Testis (tissue), 3 donors: ENCODE measurements around the gene ZNF683. TPM values are rescaled to one million over a fixed set of nuclear protein-coding genes. Genes with fewer than 3 reads are reported as not detected.

Experiments
- DNase-seq: peaks from one replicate; pipeline ENCODE4 v3.0.0-alpha.2; 2019
- H3K27ac ChIP-seq, 2 donors: fragments of 200-600 bp; sonication (generic); one replicate each; pipeline ENCODE4 v1.5.1; 2019
- H3K27me3 ChIP-seq: fragments of 200-600 bp; sonication (generic); one replicate; pipeline ENCODE4 v1.5.1; 2019
- H3K36me3 ChIP-seq: fragments of 200-600 bp; sonication (generic); one replicate; pipeline ENCODE4 v1.5.1; 2017; ENCODE audit warnings: low read depth; ENCODE audit errors: missing control alignments
- H3K4me1 ChIP-seq: fragments of 200-600 bp; sonication (generic); one replicate; pipeline ENCODE4 v1.5.1; 2019
- H3K4me3 ChIP-seq, 2 donors: fragments of 200-600 bp; sonication (generic); one replicate each; pipeline ENCODE4 v1.5.1; 2017 to 2019
- H3K9me3 ChIP-seq: fragments of 200-600 bp; sonication (generic); one replicate; pipeline ENCODE4 v1.5.1; 2017
- POLR2A ChIP-seq: fragments of 450-650 bp; IDR thresholded peaks from one replicate; pipeline ENCODE4 v1.6.1; 2017; ENCODE audit warnings: antibody characterized with exemption, mild to moderate bottlenecking, moderate library complexity
- WGBS, 2 donors: methylation state at CpG; one replicate each; pipeline ENCODE4 v1.1.5; 2018; 5-methylcytosine and 5-hydroxymethylcytosine counted together
- intact Hi-C: fragments of 100-400 bp; cut with DNase I; formaldehyde crosslinking; loops from one replicate; pipeline ENCODE4 v1.15.1; 2023; ENCODE audit warnings: low total_unique reads
- polyA plus RNA-seq: library from polyadenylated mRNA; stranded (reverse); fragments of 350-450 nt; fragmentation: Illumina TruSeq; extraction: RNeasy Lipid Tissue Mini Kit (QIAGEN cat#74804); gene quantifications from one replicate; pipeline ENCODE4 v1.2.3, GENCODE V29; 2014; ENCODE audit warnings: low read depth, low replicate concordance; ENCODE audit not compliant: insufficient read depth
- total RNA-seq, 2 donors: library from RNA; depleted of rRNA; stranded (reverse); fragments of >200 nt; gene quantifications; one replicate each; pipeline ENCODE4 v1.2.3, GENCODE V29; 2016
- TF ChIP-seq, protein P1 (sequence below), 3 experiments: fragments of 450-650 bp in 2 of 3; fragments of 200-600 bp in 1 of 3; sonication (generic) in 1 of 3; IDR thresholded peaks; one replicate each; pipeline ENCODE4 v1.5.1; 2016 to 2019; ENCODE audit warnings: antibody characterized with exemption in 3 of 3, mild to moderate bottlenecking in 2 of 3, moderate library complexity in 1 of 3

The ZNF683 gene
- total and polyA plus RNA-seq, 3 donors from 2014 or later = 22.9 to 87.5 (median 63.9) TPM

- no peak for DNase-seq
- Histone ChIP-seq H3K4me1 (no peaks in the 10 kb centered on the region), H3K27ac (no peak overlapping the region), H3K4me3 (no peak overlapping the region), H3K36me3 (no peaks in the 10 kb centered on the region), H3K27me3 (no peaks in the 10 kb centered on the region), H3K9me3 (no peaks in the 10 kb centered on the region)
- 62 to 63% methylated on average over 7 of the region's 7 CpGs for WGBS, 2 donors
- TF ChIP-seq, protein P1, sequence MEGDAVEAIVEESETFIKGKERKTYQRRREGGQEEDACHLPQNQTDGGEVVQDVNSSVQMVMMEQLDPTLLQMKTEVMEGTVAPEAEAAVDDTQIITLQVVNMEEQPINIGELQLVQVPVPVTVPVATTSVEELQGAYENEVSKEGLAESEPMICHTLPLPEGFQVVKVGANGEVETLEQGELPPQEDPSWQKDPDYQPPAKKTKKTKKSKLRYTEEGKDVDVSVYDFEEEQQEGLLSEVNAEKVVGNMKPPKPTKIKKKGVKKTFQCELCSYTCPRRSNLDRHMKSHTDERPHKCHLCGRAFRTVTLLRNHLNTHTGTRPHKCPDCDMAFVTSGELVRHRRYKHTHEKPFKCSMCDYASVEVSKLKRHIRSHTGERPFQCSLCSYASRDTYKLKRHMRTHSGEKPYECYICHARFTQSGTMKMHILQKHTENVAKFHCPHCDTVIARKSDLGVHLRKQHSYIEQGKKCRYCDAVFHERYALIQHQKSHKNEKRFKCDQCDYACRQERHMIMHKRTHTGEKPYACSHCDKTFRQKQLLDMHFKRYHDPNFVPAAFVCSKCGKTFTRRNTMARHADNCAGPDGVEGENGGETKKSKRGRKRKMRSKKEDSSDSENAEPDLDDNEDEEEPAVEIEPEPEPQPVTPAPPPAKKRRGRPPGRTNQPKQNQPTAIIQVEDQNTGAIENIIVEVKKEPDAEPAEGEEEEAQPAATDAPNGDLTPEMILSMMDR (IDR thresholded peaks at IDR 0.05) = no peak
- no peak for TF ChIP-seq POLR2A
- intact Hi-C loops = no loop called here
These were observed 32.8 kb upstream of the ZNF683 start for GRCh38 chr1:26405281-26405915.

DNA sequence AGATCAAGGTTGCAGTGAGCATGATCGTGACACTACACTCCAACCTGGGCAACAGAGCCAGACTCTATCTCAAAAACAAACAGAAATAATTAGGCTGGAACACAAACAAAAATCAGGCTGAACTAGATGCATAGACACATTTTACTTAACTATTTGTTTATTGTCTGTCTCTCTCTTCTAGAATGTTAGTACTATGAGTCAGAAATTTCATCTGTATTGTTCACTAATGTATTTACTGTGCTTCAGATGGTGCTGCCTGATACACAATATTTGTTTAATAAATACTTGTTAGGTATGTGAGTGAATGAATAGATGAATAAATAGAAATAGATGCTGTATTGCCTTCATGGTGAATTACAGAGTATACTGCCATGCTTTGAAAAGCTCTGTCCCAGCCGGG lies 32.1 kb upstream of the ZNF683 start:
- Histone ChIP-seq H3K9me3 (no peaks in the 10 kb centered on the region), H3K27ac (no peak overlapping the region), H3K4me3 (no peak overlapping the region), H3K4me1 (no peaks in the 10 kb centered on the region), H3K36me3 (no peaks in the 10 kb centered on the region), H3K27me3 (no peaks in the 10 kb centered on the region)
- WGBS, 2 donors = 81% methylated on average over 2 of the region's 2 CpGs
- DNase-seq = no peak
- intact Hi-C loops = no loop called here
- TF ChIP-seq, protein P1 (IDR thresholded peaks at IDR 0.05) = no peak
- TF ChIP-seq POLR2A = no peak

- WGBS, 2 donors = 17 to 19% methylated on average over 3 to 4 of the region's 4 CpGs
- DNase-seq = no peak
- Histone ChIP-seq H3K4me1 (no peaks in the 10 kb centered on the region), H3K36me3 (no peaks in the 10 kb centered on the region), H3K9me3 (no peaks in the 10 kb centered on the region), H3K27ac (no peak overlapping the region), H3K4me3 (no peak overlapping the region), H3K27me3 (no peaks in the 10 kb centered on the region)
- TF ChIP-seq POLR2A = no peak
- TF ChIP-seq, protein P1 (IDR thresholded peaks at IDR 0.05) = no peak
- intact Hi-C loops = no loop called here
These were observed 31.1 kb upstream of the ZNF683 start for GRCh38 chr1:26403656-26404055.

DNA sequence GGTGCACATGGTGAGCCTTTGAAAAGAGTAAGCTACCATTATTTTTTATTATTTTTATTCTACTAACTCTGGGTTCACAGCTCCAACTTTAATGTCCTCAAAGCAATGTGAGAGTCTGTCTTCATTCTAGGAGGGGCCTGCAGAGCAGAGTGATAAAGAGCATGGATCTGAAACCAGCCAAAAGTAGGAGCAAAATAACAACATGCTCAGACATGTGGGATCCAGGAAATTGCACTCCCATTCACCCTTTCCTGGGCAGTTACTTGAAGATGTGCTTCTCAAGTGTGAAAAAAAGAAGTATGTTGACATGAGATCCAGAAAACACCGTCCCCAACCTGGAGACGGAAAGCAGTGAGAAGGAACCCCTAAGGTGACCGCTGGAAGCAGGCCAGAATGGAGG lies 29.3 kb upstream of the ZNF683 start:
- 89 to 91% methylated on average over 3 of the region's 3 CpGs for WGBS, 2 donors
- Histone ChIP-seq H3K27me3 (no peaks in the 10 kb centered on the region), H3K36me3 (no peaks in the 10 kb centered on the region), H3K9me3 (no peaks in the 10 kb centered on the region), H3K4me1 (no peaks in the 10 kb centered on the region), H3K4me3 (no peak overlapping the region), H3K27ac (no peak overlapping the region)
- intact Hi-C loops = no loop called here
- TF ChIP-seq, protein P1 (IDR thresholded peaks at IDR 0.05) = no peak
- no peak for TF ChIP-seq POLR2A
- DNase-seq = no peak

DNA sequence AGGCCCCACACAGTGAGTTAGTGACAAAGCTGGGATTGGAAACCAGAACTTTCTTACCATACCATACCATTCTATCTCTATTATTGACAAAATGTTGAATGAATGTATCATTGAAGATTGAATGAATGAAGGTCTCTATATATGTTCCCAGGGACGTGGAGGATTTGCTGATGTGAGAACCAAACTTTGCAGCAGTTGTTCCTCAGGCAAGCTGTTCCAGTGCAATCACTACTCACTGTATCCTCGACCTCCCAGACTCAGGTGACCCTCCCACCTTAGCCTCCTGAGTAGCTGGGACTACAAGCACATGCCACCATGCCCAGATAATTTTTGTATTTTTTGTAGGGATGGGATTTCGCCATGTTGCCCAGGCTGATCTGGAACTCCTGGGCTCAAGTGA lies 26.5 kb upstream of the ZNF683 start:
- Histone ChIP-seq H3K9me3 (no peaks in the 10 kb centered on the region), H3K36me3 (no peaks in the 10 kb centered on the region), H3K4me3 (no peak overlapping the region), H3K27ac (no peak overlapping the region), H3K27me3 (no peaks in the 10 kb centered on the region), H3K4me1 (no peaks in the 10 kb centered on the region)
- TF ChIP-seq, protein P1 (IDR thresholded peaks at IDR 0.05) = no peak
- TF ChIP-seq POLR2A = no peak
- no peak for DNase-seq
- WGBS, 2 donors = 69 to 77% methylated on average over 3 of the region's 3 CpGs
- intact Hi-C loops = no loop called here
